ENCODE results near the gene MARCHF7.

GRCh38 chr2:159735648-159736047 lies 23.3 kb downstream of the MARCHF7 start:
- TF ChIP-seq CTCF (IDR thresholded peaks at IDR 0.05; ENCODE audit: insufficient read depth, low read depth, low read length) (no peak), EZH2 (IDR thresholded peaks at IDR 0.05; ENCODE audit: insufficient read depth, low read length) (no peak)

All from astrocyte (in vitro differentiated cells and primary cell).